Tibial artery (tissue), 4 donors: ENCODE results near the gene ZCWPW1.
A peak's percentile ranks its signal among the peaks of the same experiment; 100 is the strongest.
"Not testable (repeated sequence)": the region's sequence is repeated elsewhere in the genome, so short reads cannot be mapped to it uniquely, and the experiment has no call there.

ENCODE experiments used
- DNase-seq, 2 donors: peaks; one replicate each; pipeline ENCODE4 v3.0.0-alpha.2; 2019
- H3K27ac ChIP-seq, 2 donors: fragments of 200-600 bp; sonication (generic) in 1 of 2; 1 replicate in 1 of 2; 2 replicates in 1 of 2; pipeline ENCODE4 v1.5.1; 2018 to 2019; ENCODE audit warnings: mild to moderate bottlenecking in 1 of 2
- H3K27me3 ChIP-seq, 2 donors: fragments of 200-600 bp; sonication (generic) in 1 of 2; one replicate each; pipeline versions ENCODE4 v1.5.1 to v1.6.0; 2016 to 2019
- H3K36me3 ChIP-seq, 3 donors: fragments of 200-600 bp; sonication (generic) in 2 of 3; one replicate each; pipeline ENCODE4 v1.5.1; 2016 to 2019; ENCODE audit warnings: mild to moderate bottlenecking in 2 of 3
- H3K4me1 ChIP-seq, 4 donors: fragments of 200-600 bp; sonication (generic) in 2 of 4; 1 replicate in 3 of 4; 2 replicates in 1 of 4; pipeline ENCODE4 v1.5.1; 2016 to 2019
- H3K4me3 ChIP-seq, 2 donors: fragments of 200-600 bp; sonication (generic) in 1 of 2; 1 replicate in 1 of 2; 2 replicates in 1 of 2; pipeline ENCODE4 v1.5.1; 2018 to 2019; ENCODE audit warnings: mild to moderate bottlenecking in 2 of 2
- H3K9me3 ChIP-seq, 3 donors: fragments of 200-600 bp; sonication (generic) in 1 of 3; one replicate each; pipeline ENCODE4 v1.5.1; 2016 to 2019
- CTCF ChIP-seq, 2 experiments: fragments of 200-600 bp in 1 of 2; fragments of 450-650 bp in 1 of 2; IDR thresholded peaks; one replicate each; pipeline ENCODE4 v1.5.1; 2017 to 2019; ENCODE audit warnings: antibody characterized with exemption in 2 of 2, mild to moderate bottlenecking in 1 of 2, moderate library complexity in 1 of 2
- intact Hi-C: fragments of 100-400 bp; cut with DNase I; formaldehyde crosslinking; loops from one replicate; pipeline ENCODE4 v1.15.0; 2023; ENCODE audit warnings: low total_unique reads

ZCWPW1 gene

GRCh38 chr7:100380196-100380595 is 48.3 kb downstream of the ZCWPW1 start:
- no peak overlapping the region for H3K4me3 ChIP-seq
- no peaks in the 10 kb centered on the region for H3K36me3 ChIP-seq
- DNase-seq, result no peak
- H3K4me1 ChIP-seq, result no peaks in the 10 kb centered on the region
- intact Hi-C loops, result no loop called here
- no peak for TF ChIP-seq CTCF (IDR thresholded peaks at IDR 0.05)
- no peaks in the 10 kb centered on the region for H3K9me3 ChIP-seq
- H3K27ac ChIP-seq, result no peak overlapping the region
- H3K27me3 ChIP-seq, result no peaks in the 10 kb centered on the region

- H3K27ac ChIP-seq, result no peak overlapping the region
- no peaks in the 10 kb centered on the region for H3K9me3 ChIP-seq
- H3K27me3 ChIP-seq, result peaks cover 0 to 14% of the 10 kb centered on the region in 2 donors
- intact Hi-C loops, result no loop called here
- no peaks in the 10 kb centered on the region for H3K4me1 ChIP-seq
- H3K4me3 ChIP-seq, result no peak overlapping the region
- no peaks in the 10 kb centered on the region for H3K36me3 ChIP-seq
- no peak for DNase-seq
- no peak for TF ChIP-seq CTCF (IDR thresholded peaks at IDR 0.05)
These were observed 50.3 kb downstream of the ZCWPW1 start for GRCh38 chr7:100378114-100378755.

GRCh38 chr7:100376066-100376465 is 52.4 kb downstream of the ZCWPW1 start:
- no peaks in the 10 kb centered on the region for H3K36me3 ChIP-seq
- no peak for TF ChIP-seq CTCF (IDR thresholded peaks at IDR 0.05)
- no peak for DNase-seq
- H3K27me3 ChIP-seq, result peaks cover 0 to 16% of the 10 kb centered on the region in 2 donors
- H3K9me3 ChIP-seq, result no peaks in the 10 kb centered on the region
- peaks cover 0 to 3% (median 0%) of the 10 kb centered on the region in 4 donors for H3K4me1 ChIP-seq
- intact Hi-C loops, result no loop called here
- no peak overlapping the region for H3K4me3 ChIP-seq
- no peak overlapping the region for H3K27ac ChIP-seq

- TF ChIP-seq CTCF (IDR thresholded peaks at IDR 0.05), result no peak
- intact Hi-C loops, result no loop called here
- DNase-seq, result no peak
These were observed 53.9 kb downstream of the ZCWPW1 start for GRCh38 chr7:100374601-100375000.

GRCh38 chr7:100373870-100374598 is 54.5 kb downstream of the ZCWPW1 start:
- Histone ChIP-seq H3K27me3 (peaks cover 0 to 16% of the 10 kb centered on the region in 2 donors), H3K4me3 (peak overlapping the region; percentile 16 to 31)
- H3K9me3 ChIP-seq, H3K4me1 ChIP-seq, DNase-seq, H3K36me3 ChIP-seq, H3K27ac ChIP-seq, intact Hi-C loops: not testable (repeated sequence)

More at GRCh38 chr7:100374601-100375000, 53.9 kb downstream of the ZCWPW1 start:
- H3K9me3 ChIP-seq, result no peaks in the 10 kb centered on the region
- H3K27me3 ChIP-seq, result peaks cover 0 to 16% of the 10 kb centered on the region in 2 donors
- H3K27ac ChIP-seq, result no peak overlapping the region
- no peaks in the 10 kb centered on the region for H3K36me3 ChIP-seq
- H3K4me1 ChIP-seq, result peaks cover 0 to 3% (median 0%) of the 10 kb centered on the region in 4 donors
- H3K4me3 ChIP-seq, result peak overlapping the region in 1 of 2 donors; percentile 31

- intact Hi-C loops, result no loop called here
- no peak for DNase-seq
- H3K9me3 ChIP-seq, result no peaks in the 10 kb centered on the region
- peaks cover 0 to 3% (median 0%) of the 10 kb centered on the region in 4 donors for H3K4me1 ChIP-seq
- peaks cover 0 to 16% of the 10 kb centered on the region in 2 donors for H3K27me3 ChIP-seq
- peak within 1 kb of the TSS; percentile 16 to 31 for H3K4me3 ChIP-seq
- TF ChIP-seq CTCF (IDR thresholded peaks at IDR 0.05), result no peak
- H3K36me3 ChIP-seq, result peaks cover 0 to 10% (median 0%) of the 10 kb centered on the region in 3 donors
- H3K27ac ChIP-seq, result peak within 1 kb of the TSS in 1 of 2 donors; percentile 12
These were observed 55.2 kb downstream of the ZCWPW1 start, which contains the start of gene PILRA for GRCh38 chr7:100373261-100373831. TSS of gene PILRA (plus strand) at chr7:100373487. CDS start at chr7:100373657, 170 bp downstream.
